IMR-90 (cell line): Measurements from ENCODE around the gene CHST1.

ENCODE experiments used
- BHLHE40 ChIP-seq: fragments of 150-350 bp; IDR thresholded peaks from 2 replicates; pipeline ENCODE4 v1.6.1; 2016; ENCODE audit warnings: mild to moderate bottlenecking, low read depth, low read length
- CEBPB ChIP-seq: IDR thresholded peaks from 2 replicates; pipeline ENCODE4 v1.6.1; 2012; ENCODE audit warnings: low read depth, low read length, improper control_type of control experiment
- FOS ChIP-seq: fragments of 150-350 bp; IDR thresholded peaks from 2 replicates; pipeline ENCODE4 v1.6.1; 2016; ENCODE audit warnings: low read depth, low read length
- MAFK ChIP-seq: IDR thresholded peaks from 2 replicates; pipeline ENCODE4 v1.6.1; 2012; ENCODE audit warnings: low read depth, low read length, improper control_type of control experiment
- MAZ ChIP-seq: IDR thresholded peaks from 2 replicates; pipeline ENCODE4 v1.6.1; 2012; ENCODE audit warnings: low read depth, mild to moderate bottlenecking, low read length, improper control_type of control experiment, moderate library complexity, borderline replicate concordance
- MXI1 ChIP-seq: IDR thresholded peaks from 2 replicates; pipeline ENCODE4 v1.6.1; 2012; ENCODE audit warnings: low read depth, mild to moderate bottlenecking, low read length, moderate library complexity, borderline replicate concordance
- POLR2A ChIP-seq: IDR thresholded peaks from 2 replicates; pipeline ENCODE4 v1.6.1; 2012; ENCODE audit warnings: mild to moderate bottlenecking, low read depth, low read length
- RAD21 ChIP-seq: IDR thresholded peaks from 2 replicates; pipeline ENCODE4 v1.6.1; 2012; ENCODE audit warnings: low read length, improper control_type of control experiment
- RCOR1 ChIP-seq: IDR thresholded peaks from 2 replicates; pipeline ENCODE4 v1.6.1; 2012; ENCODE audit warnings: mild to moderate bottlenecking, low read length, improper control_type of control experiment; ENCODE audit not compliant: insufficient replicate concordance
- SMC3 ChIP-seq: fragments of 150-350 bp; IDR thresholded peaks from 2 replicates; pipeline ENCODE4 v1.6.1; 2016; ENCODE audit warnings: low read depth, mild to moderate bottlenecking, antibody characterized with exemption, low read length, moderate library complexity
- TF ChIP-seq, protein P1 (sequence below): conservative IDR thresholded peaks from 2 replicates; pipeline ENCODE4 v1.5.1; 2012; ENCODE audit warnings: mild to moderate bottlenecking, low read depth, low read length, improper control_type of control experiment

DNA sequence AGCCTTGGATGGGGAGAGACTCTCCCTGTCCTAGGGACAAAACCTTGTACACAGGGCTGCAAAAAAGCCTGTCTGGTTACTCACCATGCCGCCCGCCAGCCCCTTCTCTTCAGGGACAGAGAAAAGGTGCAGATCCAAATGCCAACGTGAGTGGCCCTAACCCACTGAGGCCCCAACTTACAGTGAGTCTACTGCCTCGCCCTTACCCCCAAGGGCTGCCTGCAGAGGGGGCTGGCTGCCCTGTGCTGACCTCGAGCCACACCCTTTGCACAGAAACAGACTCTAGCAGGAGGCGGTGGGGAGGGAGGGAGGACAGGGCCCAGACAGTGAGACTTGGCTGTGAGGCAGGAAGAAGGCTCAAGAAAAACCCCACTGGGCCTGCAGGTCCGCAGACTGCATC lies 13.6 kb upstream of the CHST1 start:
- TF ChIP-seq MAZ: no peak
- TF ChIP-seq, protein P1, sequence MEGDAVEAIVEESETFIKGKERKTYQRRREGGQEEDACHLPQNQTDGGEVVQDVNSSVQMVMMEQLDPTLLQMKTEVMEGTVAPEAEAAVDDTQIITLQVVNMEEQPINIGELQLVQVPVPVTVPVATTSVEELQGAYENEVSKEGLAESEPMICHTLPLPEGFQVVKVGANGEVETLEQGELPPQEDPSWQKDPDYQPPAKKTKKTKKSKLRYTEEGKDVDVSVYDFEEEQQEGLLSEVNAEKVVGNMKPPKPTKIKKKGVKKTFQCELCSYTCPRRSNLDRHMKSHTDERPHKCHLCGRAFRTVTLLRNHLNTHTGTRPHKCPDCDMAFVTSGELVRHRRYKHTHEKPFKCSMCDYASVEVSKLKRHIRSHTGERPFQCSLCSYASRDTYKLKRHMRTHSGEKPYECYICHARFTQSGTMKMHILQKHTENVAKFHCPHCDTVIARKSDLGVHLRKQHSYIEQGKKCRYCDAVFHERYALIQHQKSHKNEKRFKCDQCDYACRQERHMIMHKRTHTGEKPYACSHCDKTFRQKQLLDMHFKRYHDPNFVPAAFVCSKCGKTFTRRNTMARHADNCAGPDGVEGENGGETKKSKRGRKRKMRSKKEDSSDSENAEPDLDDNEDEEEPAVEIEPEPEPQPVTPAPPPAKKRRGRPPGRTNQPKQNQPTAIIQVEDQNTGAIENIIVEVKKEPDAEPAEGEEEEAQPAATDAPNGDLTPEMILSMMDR: no peak
- TF ChIP-seq BHLHE40: no peak
- TF ChIP-seq CEBPB: no peak
- TF ChIP-seq MXI1: no peak
- no peak for TF ChIP-seq SMC3
- TF ChIP-seq POLR2A: no peak
- no peak for TF ChIP-seq MAFK
- no peak for TF ChIP-seq RCOR1
- TF ChIP-seq RAD21: no peak
- no peak for TF ChIP-seq FOS
